Gastroesophageal sphincter (tissue), 4 donors: ENCODE results near the gene ASB2. TPM values are rescaled to one million over a fixed set of nuclear protein-coding genes. Genes with fewer than 3 reads are reported as not detected.

Experiments used
- ATAC-seq: fragments of 150-250 bp; one replicate; pipeline ENCODE4 v1.9.1; 2016; ENCODE audit warnings: mild to moderate bottlenecking, moderate library complexity
- H3K27ac ChIP-seq, 4 donors: fragments of 200-600 bp; sonication (generic) in 3 of 4; 1 replicate in 3 of 4; 2 replicates in 1 of 4; pipeline ENCODE4 v1.5.1; 2016 to 2019
- H3K27me3 ChIP-seq: fragments of 200-600 bp; sonication (generic); one replicate; pipeline ENCODE4 v1.5.1; 2019
- H3K36me3 ChIP-seq, 2 donors: fragments of 200-600 bp; sonication (generic); one replicate each; pipeline ENCODE4 v1.5.1; 2019; ENCODE audit warnings: control low read depth in 1 of 2
- H3K4me1 ChIP-seq, 3 donors: fragments of 200-600 bp; sonication (generic); 1 replicate in 2 of 3; 2 replicates in 1 of 3; pipeline ENCODE4 v1.5.1; 2016 to 2019; ENCODE audit warnings: control low read depth in 2 of 3
- H3K4me3 ChIP-seq, 2 donors: fragments of 200-600 bp; sonication (generic); one replicate each; pipeline ENCODE4 v1.5.1; 2019; ENCODE audit warnings: mild to moderate bottlenecking in 1 of 2, moderate library complexity in 1 of 2
- H3K9me3 ChIP-seq, 3 donors: fragments of 200-600 bp; sonication (generic); one replicate each; pipeline ENCODE4 v1.5.1; 2017 to 2019; ENCODE audit warnings: control low read depth in 2 of 3
- EP300 ChIP-seq: sonication (generic); formaldehyde crosslinking; IDR thresholded peaks from one replicate; pipeline ENCODE4 v1.6.1; 2017; ENCODE audit warnings: antibody characterized with exemption, mild to moderate bottlenecking
- POLR2A ChIP-seq, 2 donors: fragments of 450-650 bp; IDR thresholded peaks; one replicate each; pipeline ENCODE4 v1.6.1; 2017; ENCODE audit warnings: antibody characterized with exemption in 2 of 2, mild to moderate bottlenecking in 2 of 2, moderate library complexity in 1 of 2
- POLR2AphosphoS5 ChIP-seq: sonication (generic); formaldehyde crosslinking; IDR thresholded peaks from one replicate; pipeline ENCODE4 v1.6.1; 2017; ENCODE audit warnings: antibody characterized with exemption
- WGBS, 2 donors: methylation state at CpG; one replicate each; pipeline ENCODE4 v1.1.5; 2018; ENCODE audit warnings: low coverage in 1 of 2; 5-methylcytosine and 5-hydroxymethylcytosine counted together
- total RNA-seq, 4 donors: library from RNA; depleted of rRNA; stranded (reverse); fragments of >200 nt; gene quantifications; one replicate each; pipeline ENCODE4 v1.1.0, GENCODE V29; 2016
- TF ChIP-seq, protein P1 (sequence below), 4 experiments: fragments of 200-600 bp in 2 of 4; fragments of 450-650 bp in 2 of 4; sonication (generic) in 1 of 4; IDR thresholded peaks; one replicate each; pipeline ENCODE4 v1.5.1; 2017 to 2019; ENCODE audit warnings: antibody characterized with exemption in 4 of 4, mild to moderate bottlenecking in 2 of 4, moderate library complexity in 2 of 4

Gene ASB2
- total RNA-seq, 4 donors from 2014 or later, result 118 to 208 (median 120) TPM

- Histone ChIP-seq H3K4me1 (peaks cover 0 to 46% (median 0%) of the 10 kb centered on the region in 3 donors), H3K27me3 (no peaks in the 10 kb centered on the region), H3K36me3 (peaks cover 0 to 91% of the 10 kb centered on the region in 2 donors), H3K27ac (peak overlapping the region in 3 of 4 donors; percentile 75 to 92 (median 84)), H3K4me3 (no peak overlapping the region), H3K9me3 (no peaks in the 10 kb centered on the region)
- ATAC-seq, result no peak
- TF ChIP-seq, protein P1, sequence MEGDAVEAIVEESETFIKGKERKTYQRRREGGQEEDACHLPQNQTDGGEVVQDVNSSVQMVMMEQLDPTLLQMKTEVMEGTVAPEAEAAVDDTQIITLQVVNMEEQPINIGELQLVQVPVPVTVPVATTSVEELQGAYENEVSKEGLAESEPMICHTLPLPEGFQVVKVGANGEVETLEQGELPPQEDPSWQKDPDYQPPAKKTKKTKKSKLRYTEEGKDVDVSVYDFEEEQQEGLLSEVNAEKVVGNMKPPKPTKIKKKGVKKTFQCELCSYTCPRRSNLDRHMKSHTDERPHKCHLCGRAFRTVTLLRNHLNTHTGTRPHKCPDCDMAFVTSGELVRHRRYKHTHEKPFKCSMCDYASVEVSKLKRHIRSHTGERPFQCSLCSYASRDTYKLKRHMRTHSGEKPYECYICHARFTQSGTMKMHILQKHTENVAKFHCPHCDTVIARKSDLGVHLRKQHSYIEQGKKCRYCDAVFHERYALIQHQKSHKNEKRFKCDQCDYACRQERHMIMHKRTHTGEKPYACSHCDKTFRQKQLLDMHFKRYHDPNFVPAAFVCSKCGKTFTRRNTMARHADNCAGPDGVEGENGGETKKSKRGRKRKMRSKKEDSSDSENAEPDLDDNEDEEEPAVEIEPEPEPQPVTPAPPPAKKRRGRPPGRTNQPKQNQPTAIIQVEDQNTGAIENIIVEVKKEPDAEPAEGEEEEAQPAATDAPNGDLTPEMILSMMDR (IDR thresholded peaks at IDR 0.05), result no peak
- TF ChIP-seq POLR2A (IDR thresholded peaks at IDR 0.05), result no peak
- no peak for TF ChIP-seq EP300
- TF ChIP-seq POLR2AphosphoS5, result no peak
- 51 to 82% methylated on average over 4 to 7 of the region's 7 CpGs for WGBS, 2 donors
Measured at GRCh38 chr14:93946541-93947090, 29.8 kb downstream of the ASB2 start.

DNA sequence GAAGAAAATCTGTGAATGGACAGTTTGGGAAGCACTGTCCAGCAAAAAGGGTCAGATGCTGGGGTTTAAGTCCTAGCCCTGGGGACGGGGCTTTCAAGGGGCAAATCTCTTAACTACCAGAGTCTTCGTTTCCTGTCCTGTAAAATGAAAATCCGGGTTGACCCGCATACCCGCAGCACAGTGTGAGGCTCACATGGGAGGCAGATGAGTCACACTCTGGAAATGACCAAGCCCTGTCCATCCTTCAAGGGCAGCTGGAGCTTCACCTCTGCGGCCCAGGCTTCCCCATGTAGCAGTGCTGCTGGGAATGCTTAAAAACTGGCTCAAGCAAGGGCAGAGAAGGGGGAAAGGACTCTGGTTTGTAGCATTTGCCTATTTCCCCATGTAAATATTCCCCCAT, 30.3 kb downstream of the ASB2 start:
- H3K4me3 ChIP-seq, result no peak overlapping the region
- H3K27ac ChIP-seq, result peak overlapping the region in 3 of 4 donors; percentile 75 to 92 (median 84)
- peaks cover 0 to 90% of the 10 kb centered on the region in 2 donors for H3K36me3 ChIP-seq
- H3K4me1 ChIP-seq, result peaks cover 0 to 46% (median 0%) of the 10 kb centered on the region in 3 donors
- H3K27me3 ChIP-seq, result no peaks in the 10 kb centered on the region
- no peaks in the 10 kb centered on the region for H3K9me3 ChIP-seq
- 31 to 39% methylated on average over 5 of the region's 6 CpGs for WGBS, 2 donors
- ATAC-seq, result no peak
- TF ChIP-seq, protein P1 (IDR thresholded peaks at IDR 0.05), result no peak
- TF ChIP-seq POLR2A (IDR thresholded peaks at IDR 0.05) (no peak), EP300 (no peak), POLR2AphosphoS5 (no peak)

GRCh38 chr14:93945070-93945399, 31.3 kb downstream of the ASB2 start:
- H3K27ac ChIP-seq, result peak overlapping the region; percentile 22 to 92 (median 80)
- H3K4me1 ChIP-seq, result peaks cover 0 to 56% (median 0%) of the 10 kb centered on the region in 3 donors
- TF ChIP-seq EP300 (no peak), POLR2A (IDR thresholded peaks at IDR 0.05) (no peak), POLR2AphosphoS5 (no peak)
- no peak for ATAC-seq
- H3K4me3 ChIP-seq, result no peak overlapping the region
- peaks cover 0 to 79% of the 10 kb centered on the region in 2 donors for H3K36me3 ChIP-seq
- H3K27me3 ChIP-seq, result no peaks in the 10 kb centered on the region
- no peaks in the 10 kb centered on the region for H3K9me3 ChIP-seq
- 67 to 90% methylated on average over 2 of the region's 5 CpGs for WGBS, 2 donors

GRCh38 chr14:93944348-93945069, 31.9 kb downstream of the ASB2 start:
- peaks cover 0 to 61% (median 4%) of the 10 kb centered on the region in 3 donors for H3K4me1 ChIP-seq
- H3K36me3 ChIP-seq, result peaks cover 0 to 74% of the 10 kb centered on the region in 2 donors
- no peak for ATAC-seq
- no peak overlapping the region for H3K4me3 ChIP-seq
- WGBS, 2 donors, result 38 to 69% methylated on average over 4 to 7 of the region's 16 CpGs
- no peaks in the 10 kb centered on the region for H3K27me3 ChIP-seq
- H3K27ac ChIP-seq, result peak overlapping the region; percentile 22 to 92 (median 80)
- no peak for TF ChIP-seq POLR2AphosphoS5
- no peaks in the 10 kb centered on the region for H3K9me3 ChIP-seq

- Histone ChIP-seq H3K36me3 (peaks cover 0 to 72% of the 10 kb centered on the region in 2 donors), H3K27me3 (peaks cover 5% of the 10 kb centered on the region), H3K9me3 (no peaks in the 10 kb centered on the region), H3K27ac (peak overlapping the region; percentile 22 to 92 (median 80)), H3K4me3 (no peak overlapping the region), H3K4me1 (peaks cover 0 to 67% (median 9%) of the 10 kb centered on the region in 3 donors)
- ATAC-seq, result no peak
- WGBS, 2 donors, result 52 to 70% methylated on average over 4 to 6 of the region's 9 CpGs
- no peak for TF ChIP-seq POLR2A (IDR thresholded peaks at IDR 0.05)
- TF ChIP-seq, protein P1 (IDR thresholded peaks at IDR 0.05), result no peak
- TF ChIP-seq POLR2AphosphoS5, result no peak
- no peak for TF ChIP-seq EP300
Measured at GRCh38 chr14:93943930-93944329, 32.4 kb downstream of the ASB2 start.
